CD4-positive, CD25-positive, alpha-beta regulatory T cell (primary cell): ENCODE data around the gene NPFFR2. TPM values are rescaled to one million over a fixed set of nuclear protein-coding genes. Genes with fewer than 3 reads are reported as not detected.

Source experiments
- polyA plus RNA-seq, 4 donors: library from polyadenylated mRNA; unstranded; fragments of 300-500 nt; fragmentation: Illumina TruSeq; gene quantifications; one replicate each; pipeline ENCODE4 v1.2.3, GENCODE V29; 2021
- total RNA-seq: library from RNA; stranded (reverse); gene quantifications from one replicate; pipeline ENCODE4 v1.2.3, GENCODE V29; 2022

The NPFFR2 gene
- total and polyA plus RNA-seq, 5 donors from 2014 or later, result not detected

Other genes with a start within 250 kb of the NPFFR2 start
- gene GC, start 247.9 kb upstream of the NPFFR2 start, total RNA-seq, result not detected
- not detected for gene GC, start 247.9 kb upstream of the NPFFR2 start, polyA plus RNA-seq